K562 (cell line): ENCODE data around the gene GGACT. TPM values are rescaled to one million over a fixed set of nuclear protein-coding genes. Genes with fewer than 3 reads are reported as not detected.

Source experiments
- ATAC-seq: fragments of 200-7000 bp; cut with Tn5 transposase; 3 replicates; pipeline ENCODE4 v1.9.1; 2020; ENCODE audit warnings: moderate library complexity
- BruUV-seq: library from RNA; stranded (reverse); fragments of 400-500 nt; replicated peaks from 2 replicates; lab custom pipeline; 2021; lab: Mats Ljungman, UMichigan
- CTCF ChIA-PET: fragments of 300-600 bp; formaldehyde crosslinking; extraction: SDS; loops from one replicate; lab custom pipeline; 2021; ENCODE audit warnings: low intra/inter-chr PET ratio; lab: Yijun Ruan, JAX
- POLR2A ChIA-PET: fragments of 300-600, 350-650 bp; sonication (Branson Sonifier 250); formaldehyde crosslinking; extraction: SDS; loops from one replicate; lab custom pipeline; 2021; ENCODE audit warnings: antibody characterized with exemption, inconsistent platforms; lab: Yijun Ruan, JAX
- DNase-seq, 4 experiments: peaks; one replicate each; pipeline versions ENCODE4 v3.0.0 to v3.0.0-alpha.2; 2011 to 2018; ENCODE audit warnings: low spot score in 3 of 4, mixed read lengths in 3 of 4; ENCODE audit errors: extremely low read depth in 1 of 4
- FAIRE-seq: peaks from 2 replicates; lab custom pipeline; 2011; peaks lifted over from hg19 to GRCh38; lab: Jason Lieb, UNC
- H2AFZ ChIP-seq: 2 replicates; pipeline ENCODE4 v1.6.0; 2011; ENCODE audit warnings: low read depth, low read length, control low read depth, inconsistent platforms
- H3K27ac ChIP-seq: fragments of 200-600 bp; 3 replicates; pipeline ENCODE4 v1.8.0; 2011; ENCODE audit warnings: low read depth, mild to moderate bottlenecking, control low read depth, inconsistent platforms, low read length, moderate library complexity, mixed read lengths; ENCODE audit errors: extremely low read depth
- H3K27me3 ChIP-seq, 2 experiments: fragments of 300-600 bp in 1 of 2; 2 replicates in 1 of 2; 3 replicates in 1 of 2; pipeline versions ENCODE4 v1.6.0 to v1.8.0; 2011; ENCODE audit warnings: inconsistent platforms in 2 of 2, low read length in 2 of 2, mild to moderate bottlenecking in 1 of 2, mixed read lengths in 1 of 2, moderate library complexity in 1 of 2; ENCODE audit not compliant: control insufficient read depth in 2 of 2, insufficient read depth in 2 of 2
- H3K36me3 ChIP-seq: fragments of 300-600 bp; 3 replicates; pipeline ENCODE4 v1.8.0; 2011; ENCODE audit warnings: mild to moderate bottlenecking, low read length, inconsistent platforms; ENCODE audit not compliant: control insufficient read depth, insufficient read depth
- H3K4me1 ChIP-seq, 2 experiments: fragments of 200-600 bp in 1 of 2; replicated peaks in 1 of 2; 2 replicates in 1 of 2; 3 replicates in 1 of 2; pipeline versions ENCODE4 v1.5.1 to v1.8.0; 2011; ENCODE audit warnings: inconsistent platforms in 2 of 2, low read length in 2 of 2, mild to moderate bottlenecking in 1 of 2, mixed read lengths in 1 of 2, moderate library complexity in 1 of 2; ENCODE audit not compliant: control insufficient read depth in 2 of 2, insufficient read depth in 2 of 2
- H3K4me2 ChIP-seq: 2 replicates; pipeline ENCODE4 v1.6.1; 2011; ENCODE audit warnings: low read length, control low read depth, inconsistent platforms, mixed read lengths; ENCODE audit not compliant: insufficient read depth
- H3K4me3 ChIP-seq: fragments of 200-600 bp; sonication (generic), shearing (Covaris generic); 2 replicates; pipeline ENCODE4 v1.5.1; 2016; ENCODE audit warnings: control low read depth, inconsistent platforms
- H3K79me2 ChIP-seq: fragments of 200-600 bp; 3 replicates; pipeline ENCODE4 v1.8.0; 2011; ENCODE audit warnings: low read length, inconsistent platforms; ENCODE audit not compliant: control insufficient read depth, insufficient read depth
- H3K9ac ChIP-seq, 2 experiments: 2 replicates each; pipeline versions ENCODE4 v1.6.0 to v1.6.1; 2011; ENCODE audit warnings: low read depth in 2 of 2, low read length in 2 of 2, control low read depth in 1 of 2, inconsistent platforms in 1 of 2, mild to moderate bottlenecking in 1 of 2, mixed read lengths in 1 of 2; ENCODE audit not compliant: insufficient read depth in 1 of 2
- H3K9me1 ChIP-seq: one replicate; pipeline ENCODE4 v1.6.0; 2011; ENCODE audit warnings: inconsistent platforms, mild to moderate bottlenecking, low read length, moderate library complexity; ENCODE audit not compliant: control insufficient read depth, insufficient read depth
- H3K9me3 ChIP-seq: replicated peaks from 2 replicates; pipeline ENCODE4 v1.5.1; 2011; ENCODE audit warnings: low read depth, low read length, inconsistent platforms; ENCODE audit not compliant: control insufficient read depth, insufficient read depth
- H4K20me1 ChIP-seq: replicated peaks from 2 replicates; pipeline ENCODE4 v1.6.1; 2011; ENCODE audit warnings: low read length, inconsistent platforms, mixed read lengths; ENCODE audit not compliant: control insufficient read depth, insufficient read depth
- CCAR2 ChIP-seq: fragments of 200-400 bp; formaldehyde crosslinking; IDR thresholded peaks from 2 replicates; pipeline ENCODE4 v1.6.1; 2017; ENCODE audit warnings: mild to moderate bottlenecking, low read depth, low read length
- CEBPG ChIP-seq, 3 experiments: fragments of 200-800 bp in 1 of 3; sonication (Bioruptor generic) in 1 of 3; sonication (generic) in 1 of 3; formaldehyde crosslinking in 1 of 3; IDR thresholded peaks in 2 of 3; conservative IDR thresholded peaks in 1 of 3; 2 replicates each; pipeline versions ENCODE4 v1.6.1 to v1.8.0; 2016 to 2022; ENCODE audit warnings: missing compliant biosample characterization in 2 of 3, missing genetic modification characterization in 2 of 3, mild to moderate bottlenecking in 1 of 3, missing genetic modification reagents in 1 of 3
- HNRNPK ChIP-seq: fragments of 200-400 bp; formaldehyde crosslinking; IDR thresholded peaks from one replicate; pipeline ENCODE4 v1.6.1; 2018; ENCODE audit warnings: mild to moderate bottlenecking, low read depth, low read length; ENCODE audit not compliant: poor library complexity, severe bottlenecking
- IFI16 ChIP-seq: fragments of 250-450 bp; sonication (Bioruptor Pico); IDR thresholded peaks from 2 replicates; pipeline ENCODE4 v2.1.2; 2022; ENCODE audit warnings: mild to moderate bottlenecking, inconsistent platforms
- ILF3 ChIP-seq: fragments of 450-650 bp; IDR thresholded peaks from 2 replicates; pipeline ENCODE4 v1.6.1; 2018; ENCODE audit warnings: antibody characterized with exemption, mild to moderate bottlenecking, moderate library complexity, borderline replicate concordance
- KHSRP ChIP-seq: fragments of 450-650 bp; IDR thresholded peaks from 2 replicates; pipeline ENCODE4 v1.6.1; 2017
- MTA2 ChIP-seq: fragments of 450-650 bp; IDR thresholded peaks from 2 replicates; pipeline ENCODE4 v1.6.1; 2016; ENCODE audit warnings: low read depth
- NRF1 ChIP-seq, 2 experiments: fragments of 450-650 bp; IDR thresholded peaks in 1 of 2; conservative IDR thresholded peaks in 1 of 2; 2 replicates each; pipeline ENCODE4 v1.6.1; 2014; ENCODE audit warnings: mild to moderate bottlenecking in 2 of 2
- SMC3 ChIP-seq: conservative IDR thresholded peaks from 2 replicates; pipeline ENCODE4 v1.6.1; 2011; ENCODE audit warnings: low read depth, low read length, improper control_type of control experiment; ENCODE audit not compliant: insufficient read depth
- ZFPM2 ChIP-seq: fragments of 250-450 bp; sonication (Bioruptor Pico); IDR thresholded peaks from 2 replicates; pipeline ENCODE4 v1.5.1; 2022; ENCODE audit warnings: mild to moderate bottlenecking
- WGBS: fragments of 100-300 bp; shearing (Covaris generic); methylation state at CpG from one replicate; pipeline ENCODE4 v1.1.6; 2016; ENCODE audit warnings: low coverage, mixed read lengths; ENCODE audit not compliant: insufficient coverage; ENCODE audit errors: missing lambda C conversion rate; 5-methylcytosine and 5-hydroxymethylcytosine counted together
- in situ Hi-C: fragments of 300-500 bp; cut with MboI; formaldehyde crosslinking; loops from 4 replicates; pipeline ENCODE4 v1.15.0; 2018; ENCODE audit warnings: inconsistent platforms, mixed read lengths
- intact Hi-C: fragments of 100-400 bp; cut with micrococcal nuclease; formaldehyde crosslinking; loops from 2 replicates; pipeline ENCODE4 v1.14.2; 2022
- polyA plus RNA-seq, 8 experiments: library from polyadenylated mRNA; depleted of rRNA in 4 of 8; stranded (reverse) in 5 of 8; unstranded in 3 of 8; fragments of >200 nt; fragmentation: Nextera tagmentation in 2 of 8; fragmentation: Illumina TruSeq in 1 of 8; extraction: Ambion mirVana in 2 of 8; extraction: Trizol in 1 of 8; gene quantifications; 2 replicates each; pipeline versions ENCODE4 v1.2.1 to v1.2.3, GENCODE V29; 2011 to 2014; ENCODE audit warnings: inconsistent platforms in 1 of 8, missing spikeins in 1 of 8
- total RNA-seq, 7 experiments: library from RNA; depleted of rRNA in 6 of 7; stranded (reverse); fragments of >200 nt in 6 of 7; fragmentation: Illumina TruSeq in 2 of 7; extraction: Trizol in 2 of 7; gene quantifications; 2 replicates each; pipeline versions ENCODE4 v1.2.1 to v1.2.3, GENCODE V29; 2011 to 2021; ENCODE audit warnings: low replicate concordance in 1 of 7

The GGACT gene
- total and polyA plus RNA-seq, 9 of the 15 experiments (the other 6 are each of a cell fraction or from before 2014, with no cell fraction given) = 0.20 to 3.2 (median 1.7) TPM

DNA sequence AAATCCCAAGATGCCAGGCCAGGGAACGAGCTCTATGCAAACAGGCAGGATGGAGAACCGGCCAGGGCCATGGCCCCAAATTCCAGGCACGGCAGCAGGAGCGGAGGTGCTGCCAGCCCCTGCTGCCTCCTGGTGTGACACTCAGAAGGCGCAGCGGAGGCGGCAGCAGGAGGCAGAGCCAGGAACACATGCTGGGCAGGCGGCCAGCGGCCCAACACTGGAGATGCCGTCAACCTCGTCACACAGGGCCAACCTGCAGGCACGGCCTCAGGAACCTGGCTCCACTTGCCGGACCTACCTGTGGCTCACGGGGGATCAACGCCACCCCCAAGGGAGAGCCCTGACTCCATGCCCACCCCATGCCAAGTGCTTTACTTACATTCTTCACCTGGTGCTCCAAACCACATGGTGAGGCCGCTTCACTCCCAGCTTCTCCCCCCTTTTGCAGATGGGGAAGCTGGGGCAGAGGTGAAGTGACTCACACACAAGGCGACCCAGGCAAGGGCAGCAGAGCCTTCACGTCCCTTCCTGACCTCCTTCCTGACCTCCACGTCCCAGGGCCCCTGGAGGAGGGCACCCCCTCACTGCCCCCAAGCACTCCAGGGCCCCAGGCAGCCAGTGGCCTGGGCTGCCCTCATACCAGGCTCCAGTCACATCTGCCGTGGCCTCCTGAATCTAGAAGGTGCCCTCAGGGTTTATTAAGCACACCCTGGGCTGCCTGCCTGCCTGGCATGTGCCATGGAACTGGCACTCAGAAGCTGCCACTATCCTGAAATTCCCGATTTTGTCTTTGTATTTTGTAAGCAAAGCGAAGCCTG lies 43.5 kb downstream of the GGACT start:
- 43% methylated on average over 13 of the region's 22 CpGs for whole genome bisulfite sequencing
- ATAC-seq (no peak), DNase-seq (no peak), FAIRE-seq (no peak)
- H3K9me3 ChIP-seq = no peaks in the 10 kb centered on the region
- POLR2A ChIA-PET = no interaction called here
- no peak overlapping the region for H3K9ac ChIP-seq
- H3K27me3 ChIP-seq = peaks cover 0 to 5% of the 10 kb centered on the region in 2 experiments; a peak in 1 of 5 replicates
- no TSS peak for BruUV-seq
- H3K27ac ChIP-seq = no peak overlapping the region
- 0 out of 2 replicates have a peak, but pooled peaks cover 3% of the 10 kb centered on the region for H4K20me1 ChIP-seq
- CTCF ChIA-PET = no interaction called here
- no peaks in the 10 kb centered on the region for H3K9me1 ChIP-seq
- intact Hi-C loops (no loop called here), in situ Hi-C loops (loop anchor here (25.0 kb wide), 1 partner anchor 883 kb away; no protein-coding TSS in a partner anchor)
- no peak overlapping the region for H3K4me2 ChIP-seq
- H3K4me1 ChIP-seq = peaks cover 0 to 3% of the 10 kb centered on the region in 2 experiments; a peak in 1 of 5 replicates
- H3K79me2 ChIP-seq = no peaks in the 10 kb centered on the region
- H2AFZ ChIP-seq = no peak overlapping the region
- TF ChIP-seq ZFPM2 (no peak), KHSRP (no peak), SMC3 (no peak), ILF3 (no peak), HNRNPK (no peak), CCAR2 (no peak), IFI16 (CRISPR knock-in tag) (no peak), CEBPG (CRISPR knock-in tag; IDR thresholded peaks at IDR 0.05) (no peak), CEBPG (tag; conservative IDR thresholded peaks at IDR 0.05 in 1 of 2, IDR thresholded peaks at IDR 0.05 in 1 of 2) (no peak), NRF1 (conservative IDR thresholded peaks at IDR 0.05 in 1 of 2, IDR thresholded peaks at IDR 0.05 in 1 of 2) (no peak), MTA2 (no peak)
- H3K36me3 ChIP-seq = no peaks in the 10 kb centered on the region
- H3K4me3 ChIP-seq = no peak overlapping the region
